IMR-90 (cell line): ENCODE results near the gene PSRC1. TPM values are rescaled to one million over a fixed set of nuclear protein-coding genes. Genes with fewer than 3 reads are reported as not detected.

Experiments used
- ATAC-seq: fragments of 200-7000 bp; cut with Tn5 transposase; 2 replicates; pipeline ENCODE4 v1.9.1; 2020; ENCODE audit warnings: low read depth, mild to moderate bottlenecking, moderate library complexity
- BruUV-seq: library from RNA; stranded (reverse); fragments of 400-500 nt; replicated peaks from 2 replicates; lab custom pipeline; 2021; lab: Mats Ljungman, UMichigan
- CTCF ChIA-PET: fragments of 300-600 bp; formaldehyde crosslinking; extraction: SDS; loops from one replicate; lab custom pipeline; 2021; ENCODE audit warnings: antibody characterized with exemption; lab: Yijun Ruan, JAX
- POLR2A ChIA-PET: fragments of 300-600 bp; sonication (Branson Sonifier 250); formaldehyde crosslinking; loops from one replicate; lab custom pipeline; 2022; ENCODE audit warnings: antibody characterized with exemption; ENCODE audit not compliant: unreplicated experiment; lab: Charles Lee
- DNase-seq: peaks from one replicate; pipeline ENCODE4 v3.0.0; 2013
- H2AFZ ChIP-seq: replicated peaks from 2 replicates; pipeline ENCODE3; 2013; ENCODE audit warnings: low read length, mild to moderate bottlenecking; ENCODE audit not compliant: poor library complexity
- H2AK5ac ChIP-seq: 2 replicates; pipeline ENCODE4 v1.6.1; 2013; ENCODE audit warnings: low read depth, low read length, inconsistent platforms
- H2AK9ac ChIP-seq: replicated peaks from 2 replicates; pipeline ENCODE3; 2013; ENCODE audit warnings: mild to moderate bottlenecking, low read depth, low read length, moderate library complexity; ENCODE audit not compliant: poor library complexity
- H2BK120ac ChIP-seq: 2 replicates; pipeline ENCODE4 v1.6.1; 2013; ENCODE audit warnings: low read depth, low read length, inconsistent platforms
- H2BK15ac ChIP-seq: 3 replicates; pipeline ENCODE4 v1.6.1; 2013; ENCODE audit warnings: low read depth, low read length, inconsistent platforms
- H2BK20ac ChIP-seq: 2 replicates; pipeline ENCODE4 v1.6.1; 2013; ENCODE audit warnings: low read depth, mild to moderate bottlenecking, inconsistent platforms, low read length, moderate library complexity
- H2BK5ac ChIP-seq: 2 replicates; pipeline ENCODE4 v1.6.1; 2013; ENCODE audit warnings: mild to moderate bottlenecking, low read depth, low read length, inconsistent platforms; ENCODE audit not compliant: poor library complexity, severe bottlenecking
- H3K14ac ChIP-seq: replicated peaks from 2 replicates; pipeline ENCODE4 v1.6.1; 2013; ENCODE audit warnings: low read depth, low read length, inconsistent platforms
- H3K18ac ChIP-seq: 2 replicates; pipeline ENCODE4 v1.6.1; 2013; ENCODE audit warnings: low read depth, low read length, control low read depth
- H3K23ac ChIP-seq: 2 replicates; pipeline ENCODE4 v1.6.1; 2013; ENCODE audit warnings: low read depth, low read length, inconsistent platforms
- H3K27ac ChIP-seq: 2 replicates; pipeline ENCODE4 v1.5.1; 2013; ENCODE audit warnings: mild to moderate bottlenecking, control low read depth, low read length; ENCODE audit not compliant: insufficient read depth
- H3K27me3 ChIP-seq: 2 replicates; pipeline ENCODE4 v1.6.1; 2013; ENCODE audit warnings: low read length; ENCODE audit not compliant: control insufficient read depth, insufficient read depth
- H3K36me3 ChIP-seq: 2 replicates; pipeline ENCODE4 v1.6.1; 2013; ENCODE audit warnings: low read length, mixed read lengths; ENCODE audit not compliant: control insufficient read depth, insufficient read depth
- H3K4ac ChIP-seq: 2 replicates; pipeline ENCODE4 v1.6.1; 2013; ENCODE audit warnings: low read depth, low read length, inconsistent platforms
- H3K4me1 ChIP-seq: 2 replicates; pipeline ENCODE4 v1.6.1; 2013; ENCODE audit warnings: low read length, mixed read lengths; ENCODE audit not compliant: control insufficient read depth, insufficient read depth
- H3K4me2 ChIP-seq: 2 replicates; pipeline ENCODE4 v1.6.1; 2013; ENCODE audit warnings: low read depth, mild to moderate bottlenecking, control low read depth, low read length, moderate library complexity
- H3K4me3 ChIP-seq: 2 replicates; pipeline ENCODE4 v1.5.1; 2013; ENCODE audit warnings: low read depth, mild to moderate bottlenecking, control low read depth, low read length, moderate library complexity; ENCODE audit not compliant: insufficient read depth
- H3K56ac ChIP-seq: 2 replicates; pipeline ENCODE4 v1.6.1; 2013; ENCODE audit warnings: low read length, inconsistent platforms; ENCODE audit not compliant: insufficient read depth; ENCODE audit errors: extremely low read depth
- H3K79me1 ChIP-seq, 2 experiments: 2 replicates each; pipeline ENCODE4 v1.6.1; 2013; ENCODE audit warnings: low read length in 2 of 2, inconsistent platforms in 1 of 2, low read depth in 1 of 2
- H3K9ac ChIP-seq: 2 replicates; pipeline ENCODE4 v1.6.1; 2013; ENCODE audit warnings: low read depth, low read length, control low read depth
- H3K9me1 ChIP-seq: 2 replicates; pipeline ENCODE4 v1.6.1; 2013; ENCODE audit warnings: low read length, inconsistent platforms; ENCODE audit not compliant: insufficient read depth
- H3K9me3 ChIP-seq: 2 replicates; pipeline ENCODE4 v1.6.1; 2013; ENCODE audit warnings: low read length; ENCODE audit not compliant: control insufficient read depth, insufficient read depth
- H4K20me1 ChIP-seq: 2 replicates; pipeline ENCODE4 v1.6.1; 2013; ENCODE audit warnings: low read length, inconsistent platforms; ENCODE audit not compliant: insufficient read depth
- H4K5ac ChIP-seq: 2 replicates; pipeline ENCODE4 v1.6.1; 2013; ENCODE audit warnings: mild to moderate bottlenecking, low read depth, low read length, control low read depth
- H4K8ac ChIP-seq, 2 experiments: 2 replicates each; pipeline ENCODE4 v1.6.1; 2013; ENCODE audit warnings: low read depth in 2 of 2, low read length in 2 of 2, control low read depth in 1 of 2, inconsistent platforms in 1 of 2
- H4K91ac ChIP-seq: 2 replicates; pipeline ENCODE4 v1.6.1; 2013; ENCODE audit warnings: low read depth, low read length, inconsistent platforms; ENCODE audit not compliant: insufficient read depth
- BHLHE40 ChIP-seq: fragments of 150-350 bp; IDR thresholded peaks from 2 replicates; pipeline ENCODE4 v1.6.1; 2016; ENCODE audit warnings: mild to moderate bottlenecking, low read depth, low read length
- CEBPB ChIP-seq: IDR thresholded peaks from 2 replicates; pipeline ENCODE4 v1.6.1; 2012; ENCODE audit warnings: low read depth, low read length, improper control_type of control experiment
- CHD1 ChIP-seq: IDR thresholded peaks from 2 replicates; pipeline ENCODE4 v1.6.1; 2012; ENCODE audit warnings: low read depth, low read length, improper control_type of control experiment
- FOS ChIP-seq: fragments of 150-350 bp; IDR thresholded peaks from 2 replicates; pipeline ENCODE4 v1.6.1; 2016; ENCODE audit warnings: low read depth, low read length
- MAFK ChIP-seq: IDR thresholded peaks from 2 replicates; pipeline ENCODE4 v1.6.1; 2012; ENCODE audit warnings: low read depth, low read length, improper control_type of control experiment
- MAZ ChIP-seq: IDR thresholded peaks from 2 replicates; pipeline ENCODE4 v1.6.1; 2012; ENCODE audit warnings: low read depth, mild to moderate bottlenecking, low read length, improper control_type of control experiment, moderate library complexity, borderline replicate concordance
- MXI1 ChIP-seq: IDR thresholded peaks from 2 replicates; pipeline ENCODE4 v1.6.1; 2012; ENCODE audit warnings: low read depth, mild to moderate bottlenecking, low read length, moderate library complexity, borderline replicate concordance
- NFE2L2 ChIP-seq: fragments of 150-350 bp; IDR thresholded peaks from 2 replicates; pipeline ENCODE4 v1.6.1; 2016; ENCODE audit warnings: low read depth, mild to moderate bottlenecking, low read length
- POLR2A ChIP-seq: IDR thresholded peaks from 2 replicates; pipeline ENCODE4 v1.6.1; 2012; ENCODE audit warnings: mild to moderate bottlenecking, low read depth, low read length
- RAD21 ChIP-seq: IDR thresholded peaks from 2 replicates; pipeline ENCODE4 v1.6.1; 2012; ENCODE audit warnings: low read length, improper control_type of control experiment
- RCOR1 ChIP-seq: IDR thresholded peaks from 2 replicates; pipeline ENCODE4 v1.6.1; 2012; ENCODE audit warnings: mild to moderate bottlenecking, low read length, improper control_type of control experiment; ENCODE audit not compliant: insufficient replicate concordance
- RFX5 ChIP-seq: IDR thresholded peaks from 2 replicates; pipeline ENCODE4 v1.8.0; 2012; ENCODE audit warnings: low read depth, mild to moderate bottlenecking, low read length, moderate library complexity
- WGBS, 2 experiments: methylation state at CpG; one replicate each; pipeline versions ENCODE4 v1.1.5 to v1.1.7; 2013; ENCODE audit warnings: missing lambda C conversion rate in 2 of 2; ENCODE audit not compliant: insufficient read length in 1 of 2; ENCODE audit errors: extremely low coverage in 2 of 2; 5-methylcytosine and 5-hydroxymethylcytosine counted together
- dilution Hi-C: fragments of 300-500 bp; cut with HindIII; formaldehyde crosslinking; loops from one replicate; pipeline ENCODE4 v1.14.3; 2018; ENCODE audit warnings: low sequenced_read_pairs; ENCODE audit not compliant: unreplicated experiment
- in situ Hi-C: fragments of 300-500 bp; cut with MboI; formaldehyde crosslinking; loops from 3 replicates; pipeline ENCODE4 v1.14.3; 2019; ENCODE audit warnings: low sequenced_read_pairs, inconsistent platforms, mixed read lengths
- intact Hi-C: fragments of 100-400 bp; cut with micrococcal nuclease; formaldehyde crosslinking; loops from 2 replicates; pipeline ENCODE4 v1.10.0; 2022
- polyA plus RNA-seq, 3 experiments: library from polyadenylated mRNA; depleted of rRNA; stranded (reverse); fragments of >200 nt; gene quantifications; 2 replicates each; pipeline ENCODE4 v1.2.3, GENCODE V29; 2012; ENCODE audit warnings: low replicate concordance in 1 of 3
- total RNA-seq: library from RNA; depleted of rRNA; stranded (reverse); fragments of >200 nt; gene quantifications from 2 replicates; pipeline ENCODE4 v1.2.3, GENCODE V29; 2012
- TF ChIP-seq, protein P1 (sequence below): fragments of 150-350 bp; IDR thresholded peaks from 2 replicates; pipeline ENCODE4 v1.6.1; 2016; ENCODE audit warnings: low read depth, mild to moderate bottlenecking, low read length, moderate library complexity, borderline replicate concordance
- TF ChIP-seq, protein P2 (sequence below): fragments of 150-350 bp; IDR thresholded peaks from 2 replicates; pipeline ENCODE4 v1.6.1; 2017; ENCODE audit warnings: mild to moderate bottlenecking, antibody characterized with exemption, low read length, low read depth
- TF ChIP-seq, protein P3 (sequence below): conservative IDR thresholded peaks from 2 replicates; pipeline ENCODE4 v1.5.1; 2012; ENCODE audit warnings: mild to moderate bottlenecking, low read depth, low read length, improper control_type of control experiment

Gene PSRC1
- total and polyA plus RNA-seq, 2 of the 4 experiments (the other 2 are of a cell fraction), result 34.6 to 40.3 TPM

DNA sequence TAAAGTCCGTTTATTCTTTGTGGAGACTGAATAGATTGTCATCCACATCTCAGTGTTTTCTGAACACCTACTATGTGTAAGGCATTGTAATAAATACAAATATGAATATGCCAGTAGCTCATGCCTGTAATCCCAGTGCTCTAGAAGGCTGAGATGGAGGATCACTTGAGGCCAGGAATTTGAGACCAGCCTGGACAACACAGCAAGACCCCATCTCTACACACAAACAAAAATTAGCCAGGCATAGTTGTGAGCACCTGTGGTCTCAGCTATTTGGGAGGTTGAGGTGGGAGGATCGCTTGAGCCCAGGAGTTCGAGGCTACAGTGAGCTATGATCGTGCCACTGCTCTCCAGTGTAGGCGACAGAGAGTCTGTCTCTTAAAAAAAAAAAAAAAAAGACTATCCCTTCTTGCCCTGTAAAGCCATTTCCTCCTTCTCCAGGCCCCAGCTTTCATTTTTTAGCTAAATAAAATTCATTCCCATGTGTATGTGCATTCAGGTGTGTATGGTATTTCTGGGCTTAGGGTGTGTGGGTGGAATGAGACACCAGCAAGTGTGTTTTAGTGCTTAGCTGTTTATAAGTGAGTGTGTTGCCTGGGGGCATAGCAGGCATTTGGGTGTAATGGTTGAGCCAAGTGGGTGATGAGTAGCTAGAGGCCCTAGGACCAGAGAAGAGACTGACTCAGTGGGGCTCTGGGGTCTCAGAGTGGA, 25.8 kb downstream of the PSRC1 start:
- WGBS, 2 experiments, result no CpG with 5 or more reads among the region's 5 CpGs
- no peak overlapping the region for H3K18ac ChIP-seq
- no peak overlapping the region for H3K27ac ChIP-seq
- H3K36me3 ChIP-seq, result no peaks in the 10 kb centered on the region
- no peak overlapping the region for H3K14ac ChIP-seq
- no peak overlapping the region for H3K4me2 ChIP-seq
- BruUV-seq, result no TSS peak
- DNase-seq (peak; percentile 53), ATAC-seq (no peak)
- no peak overlapping the region for H2AK5ac ChIP-seq
- H3K9me3 ChIP-seq, result no peaks in the 10 kb centered on the region
- intact Hi-C loops (no loop called here), in situ Hi-C loops (no loop called here), dilution Hi-C loops (no loop called here)
- H3K9ac ChIP-seq, result no peak overlapping the region
- H3K4me1 ChIP-seq, result peaks cover 14% of the 10 kb centered on the region
- no peaks in the 10 kb centered on the region for H3K27me3 ChIP-seq
- H2BK120ac ChIP-seq, result no peak overlapping the region
- no peak overlapping the region for H4K91ac ChIP-seq
- H3K79me1 ChIP-seq, result 0 out of 4 replicates have a peak, but pooled peaks cover 0 to 8% of the 10 kb centered on the region in 2 experiments
- H4K5ac ChIP-seq, result no peak overlapping the region
- H2AFZ ChIP-seq, result no peak overlapping the region
- H3K23ac ChIP-seq, result no peak overlapping the region
- H2AK9ac ChIP-seq, result peak overlapping the region; percentile 23
- no peaks in the 10 kb centered on the region; the same call in 1 of the 2 replicates for H3K9me1 ChIP-seq
- no peak overlapping the region for H3K4me3 ChIP-seq
- H3K4ac ChIP-seq, result no peak overlapping the region
- no peak overlapping the region for H2BK20ac ChIP-seq
- POLR2A ChIA-PET, result interaction anchor here (0.5 to 0.6 kb wide), 3 partner anchors 133 to 170 kb away, joined by 3 to 7 read pairs (median 3); no protein-coding TSS in a partner anchor
- H2BK15ac ChIP-seq, result no peak overlapping the region
- no peak overlapping the region for H3K56ac ChIP-seq
- H4K20me1 ChIP-seq, result no peaks in the 10 kb centered on the region
- H4K8ac ChIP-seq, result no peak overlapping the region
- CTCF ChIA-PET, result no interaction called here
- no peak overlapping the region for H2BK5ac ChIP-seq
- no peak for TF ChIP-seq RAD21
- TF ChIP-seq, protein P1, sequence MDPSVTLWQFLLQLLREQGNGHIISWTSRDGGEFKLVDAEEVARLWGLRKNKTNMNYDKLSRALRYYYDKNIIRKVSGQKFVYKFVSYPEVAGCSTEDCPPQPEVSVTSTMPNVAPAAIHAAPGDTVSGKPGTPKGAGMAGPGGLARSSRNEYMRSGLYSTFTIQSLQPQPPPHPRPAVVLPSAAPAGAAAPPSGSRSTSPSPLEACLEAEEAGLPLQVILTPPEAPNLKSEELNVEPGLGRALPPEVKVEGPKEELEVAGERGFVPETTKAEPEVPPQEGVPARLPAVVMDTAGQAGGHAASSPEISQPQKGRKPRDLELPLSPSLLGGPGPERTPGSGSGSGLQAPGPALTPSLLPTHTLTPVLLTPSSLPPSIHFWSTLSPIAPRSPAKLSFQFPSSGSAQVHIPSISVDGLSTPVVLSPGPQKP, result no peak
- no peak for TF ChIP-seq MXI1
- no peak for TF ChIP-seq POLR2A
- TF ChIP-seq, protein P2, sequence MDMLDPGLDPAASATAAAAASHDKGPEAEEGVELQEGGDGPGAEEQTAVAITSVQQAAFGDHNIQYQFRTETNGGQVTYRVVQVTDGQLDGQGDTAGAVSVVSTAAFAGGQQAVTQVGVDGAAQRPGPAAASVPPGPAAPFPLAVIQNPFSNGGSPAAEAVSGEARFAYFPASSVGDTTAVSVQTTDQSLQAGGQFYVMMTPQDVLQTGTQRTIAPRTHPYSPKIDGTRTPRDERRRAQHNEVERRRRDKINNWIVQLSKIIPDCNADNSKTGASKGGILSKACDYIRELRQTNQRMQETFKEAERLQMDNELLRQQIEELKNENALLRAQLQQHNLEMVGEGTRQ, result no peak
- TF ChIP-seq FOS, result no peak
- no peak for TF ChIP-seq CHD1
- TF ChIP-seq NFE2L2, result no peak
- no peak for TF ChIP-seq CEBPB
- no peak for TF ChIP-seq MAZ
- no peak for TF ChIP-seq RCOR1
- no peak for TF ChIP-seq RFX5
- TF ChIP-seq, protein P3, sequence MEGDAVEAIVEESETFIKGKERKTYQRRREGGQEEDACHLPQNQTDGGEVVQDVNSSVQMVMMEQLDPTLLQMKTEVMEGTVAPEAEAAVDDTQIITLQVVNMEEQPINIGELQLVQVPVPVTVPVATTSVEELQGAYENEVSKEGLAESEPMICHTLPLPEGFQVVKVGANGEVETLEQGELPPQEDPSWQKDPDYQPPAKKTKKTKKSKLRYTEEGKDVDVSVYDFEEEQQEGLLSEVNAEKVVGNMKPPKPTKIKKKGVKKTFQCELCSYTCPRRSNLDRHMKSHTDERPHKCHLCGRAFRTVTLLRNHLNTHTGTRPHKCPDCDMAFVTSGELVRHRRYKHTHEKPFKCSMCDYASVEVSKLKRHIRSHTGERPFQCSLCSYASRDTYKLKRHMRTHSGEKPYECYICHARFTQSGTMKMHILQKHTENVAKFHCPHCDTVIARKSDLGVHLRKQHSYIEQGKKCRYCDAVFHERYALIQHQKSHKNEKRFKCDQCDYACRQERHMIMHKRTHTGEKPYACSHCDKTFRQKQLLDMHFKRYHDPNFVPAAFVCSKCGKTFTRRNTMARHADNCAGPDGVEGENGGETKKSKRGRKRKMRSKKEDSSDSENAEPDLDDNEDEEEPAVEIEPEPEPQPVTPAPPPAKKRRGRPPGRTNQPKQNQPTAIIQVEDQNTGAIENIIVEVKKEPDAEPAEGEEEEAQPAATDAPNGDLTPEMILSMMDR, result no peak
- no peak for TF ChIP-seq BHLHE40
- no peak for TF ChIP-seq MAFK
